H9 (cell line): Measurements from ENCODE around the gene FAM81A. TPM values are rescaled to one million over a fixed set of nuclear protein-coding genes. Genes with fewer than 3 reads are reported as not detected.
"Not testable (repeated sequence)": the region's sequence is repeated elsewhere in the genome, so short reads cannot be mapped to it uniquely, and the experiment has no call there.

Experiments used
- DNase-seq: peaks from one replicate; pipeline ENCODE4 v3.0.0-alpha.2; 2017
- H2AFZ ChIP-seq: one replicate; pipeline ENCODE4 v1.6.1; 2013; ENCODE audit warnings: mild to moderate bottlenecking, low read length, control low read depth, moderate library complexity
- H2AK5ac ChIP-seq: 2 replicates; pipeline ENCODE4 v1.6.1; 2013; ENCODE audit warnings: low read length, control low read depth, mixed read lengths; ENCODE audit not compliant: insufficient read length
- H2BK120ac ChIP-seq: one replicate; pipeline ENCODE4 v1.6.1; 2013; ENCODE audit warnings: low read depth, mild to moderate bottlenecking, low read length, control low read depth, inconsistent platforms; ENCODE audit not compliant: poor library complexity, severe bottlenecking
- H2BK12ac ChIP-seq: 2 replicates; pipeline ENCODE4 v1.6.1; 2013; ENCODE audit warnings: low read length, control low read depth, mixed read lengths, low read depth; ENCODE audit not compliant: insufficient read length
- H2BK15ac ChIP-seq: 2 replicates; pipeline ENCODE4 v1.6.1; 2013; ENCODE audit warnings: low read depth, low read length, control low read depth
- H2BK20ac ChIP-seq: one replicate; pipeline ENCODE4 v1.6.1; 2013; ENCODE audit warnings: low read depth, mild to moderate bottlenecking, low read length, control low read depth, inconsistent platforms; ENCODE audit not compliant: poor library complexity, severe bottlenecking
- H2BK5ac ChIP-seq: 2 replicates; pipeline ENCODE4 v1.6.1; 2013; ENCODE audit warnings: low read length, control low read depth, mixed read lengths; ENCODE audit not compliant: insufficient read length
- H3K14ac ChIP-seq: 2 replicates; pipeline ENCODE4 v1.6.1; 2013; ENCODE audit warnings: low read length, control low read depth; ENCODE audit not compliant: insufficient read depth
- H3K18ac ChIP-seq: 2 replicates; pipeline ENCODE4 v1.6.1; 2013; ENCODE audit warnings: low read depth, mild to moderate bottlenecking, mixed read lengths, low read length, control low read depth; ENCODE audit not compliant: insufficient read length
- H3K23ac ChIP-seq: 2 replicates; pipeline ENCODE4 v1.6.1; 2013; ENCODE audit warnings: low read length, control low read depth, mixed read lengths, low read depth; ENCODE audit not compliant: insufficient read length
- H3K23me2 ChIP-seq: 2 replicates; pipeline ENCODE4 v1.6.1; 2013; ENCODE audit warnings: low read depth, mild to moderate bottlenecking, mixed read lengths, low read length, control low read depth; ENCODE audit not compliant: insufficient read length, poor library complexity, severe bottlenecking
- H3K27ac ChIP-seq: 2 replicates; pipeline ENCODE4 v1.5.1; 2013; ENCODE audit warnings: low read length, control low read depth, mixed read lengths, low read depth; ENCODE audit not compliant: insufficient read length
- H3K27me3 ChIP-seq: 2 replicates; pipeline ENCODE4 v1.6.1; 2013; ENCODE audit warnings: low read length, control low read depth, inconsistent platforms; ENCODE audit not compliant: insufficient read depth
- H3K4ac ChIP-seq: 2 replicates; pipeline ENCODE4 v1.6.1; 2013; ENCODE audit warnings: low read depth, mild to moderate bottlenecking, control low read depth, inconsistent platforms, low read length, moderate library complexity
- H3K4me1 ChIP-seq: 2 replicates; pipeline ENCODE4 v1.6.1; 2013; ENCODE audit warnings: low read length, control low read depth, inconsistent platforms; ENCODE audit not compliant: insufficient read depth
- H3K4me2 ChIP-seq: 2 replicates; pipeline ENCODE4 v1.6.1; 2013; ENCODE audit warnings: low read length, control low read depth, mixed read lengths; ENCODE audit not compliant: insufficient read length, insufficient read depth
- H3K56ac ChIP-seq: 2 replicates; pipeline ENCODE4 v1.6.1; 2013; ENCODE audit warnings: low read depth, mild to moderate bottlenecking, mixed read lengths, low read length, control low read depth; ENCODE audit not compliant: insufficient read length
- H3K79me1 ChIP-seq: 2 replicates; pipeline ENCODE4 v1.6.1; 2013; ENCODE audit warnings: low read depth, mild to moderate bottlenecking, moderate library complexity, low read length, control low read depth, inconsistent platforms; ENCODE audit not compliant: insufficient read depth, poor library complexity, severe bottlenecking
- H3K79me2 ChIP-seq: 2 replicates; pipeline ENCODE4 v1.6.1; 2013; ENCODE audit warnings: low read length, control low read depth, inconsistent platforms; ENCODE audit not compliant: insufficient read depth
- H3K9ac ChIP-seq: 2 replicates; pipeline ENCODE4 v1.6.1; 2013; ENCODE audit warnings: low read length, control low read depth, mixed read lengths; ENCODE audit not compliant: insufficient read length; ENCODE audit errors: extremely low read depth
- H3K9me3 ChIP-seq: one replicate; pipeline ENCODE4 v1.6.1; 2013; ENCODE audit warnings: low read depth, low read length, inconsistent platforms; ENCODE audit not compliant: control insufficient read depth
- H3T11ph ChIP-seq: one replicate; pipeline ENCODE4 v1.6.1; 2013; ENCODE audit warnings: mild to moderate bottlenecking, low read length, control low read depth, inconsistent platforms
- H4K20me1 ChIP-seq: one replicate; pipeline ENCODE4 v1.6.1; 2013; ENCODE audit not compliant: control insufficient read depth, insufficient read length, insufficient read depth
- H4K5ac ChIP-seq: 2 replicates; pipeline ENCODE4 v1.6.1; 2013; ENCODE audit warnings: low read depth, mild to moderate bottlenecking, mixed read lengths, low read length, control low read depth; ENCODE audit not compliant: insufficient read length
- H4K8ac ChIP-seq: replicated peaks from 2 replicates; pipeline ENCODE4 v1.6.1; 2013; ENCODE audit warnings: low read length, control low read depth, mixed read lengths, low read depth; ENCODE audit not compliant: insufficient read length
- H4K91ac ChIP-seq: 2 replicates; pipeline ENCODE4 v1.6.1; 2013; ENCODE audit warnings: low read depth, mild to moderate bottlenecking, moderate library complexity, mixed read lengths, low read length, control low read depth; ENCODE audit not compliant: insufficient read length
- H3K27ac Mint-ChIP-seq, 3 experiments: 2 replicates in 2 of 3; 3 replicates in 1 of 3; pipeline ENCODE4 v1.8.0; 2020 to 2021; ENCODE audit warnings: mixed read lengths in 3 of 3, mild to moderate bottlenecking in 1 of 3, moderate library complexity in 1 of 3
- H3K27me3 Mint-ChIP-seq: 2 replicates; pipeline ENCODE4 v1.8.0; 2021; ENCODE audit warnings: low read depth, mild to moderate bottlenecking, moderate library complexity, mixed read lengths
- H3K36me3 Mint-ChIP-seq, 3 experiments: 2 replicates in 2 of 3; 3 replicates in 1 of 3; pipeline ENCODE4 v1.8.0; 2020 to 2021; ENCODE audit warnings: low read depth in 3 of 3, mixed read lengths in 3 of 3; ENCODE audit not compliant: insufficient read depth in 1 of 3
- H3K4me1 Mint-ChIP-seq, 2 experiments: 2 replicates each; pipeline ENCODE4 v1.8.0; 2020; ENCODE audit warnings: mixed read lengths in 2 of 2
- H3K4me3 Mint-ChIP-seq, 2 experiments: 2 replicates in 1 of 2; 3 replicates in 1 of 2; pipeline ENCODE4 v1.8.0; 2020 to 2021; ENCODE audit warnings: mild to moderate bottlenecking in 2 of 2, mixed read lengths in 2 of 2, moderate library complexity in 1 of 2
- H3K9me3 Mint-ChIP-seq, 2 experiments: 2 replicates in 1 of 2; 3 replicates in 1 of 2; pipeline ENCODE4 v1.8.0; 2020; ENCODE audit warnings: mild to moderate bottlenecking in 2 of 2, mixed read lengths in 2 of 2, moderate library complexity in 1 of 2
- WGBS: extraction: QIAGEN DNeasy Blood & Tissue Kit; methylation state at CpG from one replicate; pipeline ENCODE4 v1.1.7; 2013; ENCODE audit warnings: missing lambda C conversion rate, low lambda C conversion rate, mixed read lengths; ENCODE audit not compliant: insufficient read length; ENCODE audit errors: extremely low coverage; 5-methylcytosine and 5-hydroxymethylcytosine counted together
- total RNA-seq: library from RNA; stranded (reverse); gene quantifications from 2 replicates; pipeline ENCODE4 v1.2.1, GENCODE V29; 2021
- TF ChIP-seq, protein P1 (sequence below): fragments of 200-600 bp; sonication (generic); conservative IDR thresholded peaks from 3 replicates; pipeline ENCODE4 v1.8.0; 2021; ENCODE audit warnings: antibody characterized with exemption, mild to moderate bottlenecking

Gene FAM81A
- total RNA-seq, 1 experiment from 2014 or later = 1.7 TPM

DNA sequence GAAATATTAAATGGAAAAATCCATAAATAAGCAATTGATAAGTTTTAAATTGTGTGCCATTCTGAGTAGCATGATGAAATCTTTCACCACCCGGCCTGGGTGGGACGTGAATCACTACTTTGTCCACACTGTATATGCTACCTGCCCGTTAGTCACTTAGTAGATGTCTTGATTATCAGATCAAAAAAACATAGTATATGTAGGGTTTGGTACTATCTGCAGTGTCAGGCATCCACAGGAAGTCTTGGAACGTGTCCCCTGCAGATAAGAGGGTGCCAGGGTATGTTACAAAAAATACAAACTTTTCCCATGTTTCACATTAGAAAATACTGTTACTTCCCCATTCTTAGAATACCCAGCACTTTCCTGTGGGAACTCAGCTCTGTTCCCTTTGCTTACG is 35.2 kb downstream of the FAM81A start:
- TF ChIP-seq, protein P1, sequence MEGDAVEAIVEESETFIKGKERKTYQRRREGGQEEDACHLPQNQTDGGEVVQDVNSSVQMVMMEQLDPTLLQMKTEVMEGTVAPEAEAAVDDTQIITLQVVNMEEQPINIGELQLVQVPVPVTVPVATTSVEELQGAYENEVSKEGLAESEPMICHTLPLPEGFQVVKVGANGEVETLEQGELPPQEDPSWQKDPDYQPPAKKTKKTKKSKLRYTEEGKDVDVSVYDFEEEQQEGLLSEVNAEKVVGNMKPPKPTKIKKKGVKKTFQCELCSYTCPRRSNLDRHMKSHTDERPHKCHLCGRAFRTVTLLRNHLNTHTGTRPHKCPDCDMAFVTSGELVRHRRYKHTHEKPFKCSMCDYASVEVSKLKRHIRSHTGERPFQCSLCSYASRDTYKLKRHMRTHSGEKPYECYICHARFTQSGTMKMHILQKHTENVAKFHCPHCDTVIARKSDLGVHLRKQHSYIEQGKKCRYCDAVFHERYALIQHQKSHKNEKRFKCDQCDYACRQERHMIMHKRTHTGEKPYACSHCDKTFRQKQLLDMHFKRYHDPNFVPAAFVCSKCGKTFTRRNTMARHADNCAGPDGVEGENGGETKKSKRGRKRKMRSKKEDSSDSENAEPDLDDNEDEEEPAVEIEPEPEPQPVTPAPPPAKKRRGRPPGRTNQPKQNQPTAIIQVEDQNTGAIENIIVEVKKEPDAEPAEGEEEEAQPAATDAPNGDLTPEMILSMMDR = no peak
- Mint-ChIP-seq H3K36me3 (no peaks in the 10 kb centered on the region), H3K27ac (no peak overlapping the region), H3K9me3 (peaks cover 3% of the 10 kb centered on the region in 2 experiments; a peak in 2 of 5 replicates), H3K27me3 (peaks cover 1% of the 10 kb centered on the region; the same call in 1 of the 2 replicates), H3K4me3 (no peak overlapping the region), H3K4me1 (no peaks in the 10 kb centered on the region)
- H2BK5ac ChIP-seq = no peak overlapping the region
- WGBS = no CpG with 5 or more reads among the region's 5 CpGs
- H4K20me1 ChIP-seq = no peaks in the 10 kb centered on the region
- H3K79me2 ChIP-seq = no peaks in the 10 kb centered on the region
- H2AFZ ChIP-seq = no peak overlapping the region
- H2AK5ac ChIP-seq = no peak overlapping the region
- no peak overlapping the region for H4K5ac ChIP-seq
- no peak overlapping the region for H3K9ac ChIP-seq
- no peak overlapping the region for H2BK20ac ChIP-seq
- H4K91ac ChIP-seq = no peak overlapping the region
- no peak overlapping the region for H3K14ac ChIP-seq
- no peak overlapping the region for H2BK15ac ChIP-seq
- no peaks in the 10 kb centered on the region for H3K9me3 ChIP-seq
- H3K56ac ChIP-seq = no peak overlapping the region
- H3K4me1 ChIP-seq = no peaks in the 10 kb centered on the region
- H3K18ac ChIP-seq = no peak overlapping the region
- no peaks in the 10 kb centered on the region for H3K27me3 ChIP-seq
- no peak overlapping the region for H3K23ac ChIP-seq
- no peaks in the 10 kb centered on the region for H3K79me1 ChIP-seq
- H3K4ac ChIP-seq = no peak overlapping the region
- no peak overlapping the region for H3K27ac ChIP-seq
- no peak overlapping the region for H2BK12ac ChIP-seq
- H3T11ph ChIP-seq = no peak overlapping the region
- no peak for DNase-seq
- H2BK120ac ChIP-seq = no peak overlapping the region
- H3K23me2 ChIP-seq = no peaks in the 10 kb centered on the region
- H3K4me2 ChIP-seq = no peak overlapping the region
- H4K8ac ChIP-seq = no peak overlapping the region

DNA sequence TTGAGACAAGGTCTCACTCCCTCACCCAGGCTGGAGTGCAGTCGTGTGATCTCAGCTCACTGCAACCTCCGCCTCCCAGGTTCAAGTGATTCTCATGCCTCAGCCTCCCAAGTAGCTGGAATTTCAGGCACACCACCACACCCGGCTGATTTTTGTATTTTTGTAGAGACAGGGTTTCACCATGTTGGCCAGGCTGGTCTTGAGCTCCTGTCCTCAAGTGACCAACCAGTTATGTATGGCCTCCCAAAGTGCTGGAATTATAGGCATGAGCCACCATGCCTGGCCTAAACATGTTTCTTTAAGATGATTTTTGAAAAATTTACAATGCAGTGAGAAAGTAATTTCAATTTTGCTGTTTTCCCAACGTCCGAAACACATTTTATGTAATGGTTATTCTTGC is 37.2 kb downstream of the FAM81A start:
- H3K4me2 ChIP-seq, H2BK15ac ChIP-seq, H2AFZ ChIP-seq, H3K27ac ChIP-seq, H3K4me1 ChIP-seq, H3K23me2 ChIP-seq, H3K79me1 ChIP-seq, H3K27me3 ChIP-seq, H2AK5ac ChIP-seq, H3K4ac ChIP-seq, H3K23ac ChIP-seq, H3T11ph ChIP-seq, H3K14ac ChIP-seq, H3K18ac ChIP-seq, H3K4me3 Mint-ChIP-seq, DNase-seq, H2BK20ac ChIP-seq, H4K20me1 ChIP-seq, H4K91ac ChIP-seq, H3K79me2 ChIP-seq, H3K9me3 Mint-ChIP-seq, H2BK12ac ChIP-seq, H3K9ac ChIP-seq, H4K5ac ChIP-seq, H3K4me1 Mint-ChIP-seq, H4K8ac ChIP-seq, H3K9me3 ChIP-seq, H3K27ac Mint-ChIP-seq, H3K56ac ChIP-seq, H2BK5ac ChIP-seq, H3K36me3 Mint-ChIP-seq, H3K27me3 Mint-ChIP-seq, H2BK120ac ChIP-seq: not testable (repeated sequence)
- no CpG with 5 or more reads among the region's 5 CpGs for WGBS
